HEK293 (cell line): ENCODE data around the gene ITPKC.

ENCODE experiments used
- EGR2 ChIP-seq: fragments of 450-650 bp; formaldehyde crosslinking; IDR thresholded peaks from 2 replicates; pipeline ENCODE4 v1.5.1; 2016; ENCODE audit warnings: low read depth, missing biosample characterization, missing genetic modification characterization
- MYNN ChIP-seq: fragments of 450-650 bp; formaldehyde crosslinking; IDR thresholded peaks from 2 replicates; pipeline ENCODE4 v1.5.1; 2016; ENCODE audit warnings: missing biosample characterization, missing genetic modification characterization, borderline replicate concordance
- OVOL3 ChIP-seq: fragments of 450-650 bp; formaldehyde crosslinking; IDR thresholded peaks from 2 replicates; pipeline ENCODE4 v1.5.1; 2016; ENCODE audit warnings: missing biosample characterization, missing genetic modification characterization
- SP2 ChIP-seq: fragments of 450-650 bp; formaldehyde crosslinking; IDR thresholded peaks from 2 replicates; pipeline ENCODE4 v1.5.1; 2016; ENCODE audit warnings: missing biosample characterization, missing genetic modification characterization
- WT1 ChIP-seq: fragments of 450-650 bp; formaldehyde crosslinking; IDR thresholded peaks from 2 replicates; pipeline ENCODE4 v1.5.1; 2016; ENCODE audit warnings: missing biosample characterization, missing genetic modification characterization
- ZFP69B ChIP-seq: fragments of 450-650 bp; formaldehyde crosslinking; IDR thresholded peaks from 2 replicates; pipeline ENCODE4 v1.5.1; 2016; ENCODE audit warnings: missing biosample characterization, missing genetic modification characterization
- ZNF10 ChIP-seq: fragments of 450-650 bp; formaldehyde crosslinking; IDR thresholded peaks from 2 replicates; pipeline ENCODE4 v1.5.1; 2017; ENCODE audit warnings: missing biosample characterization, missing genetic modification characterization
- ZNF132 ChIP-seq: fragments of 450-650 bp; formaldehyde crosslinking; IDR thresholded peaks from 2 replicates; pipeline ENCODE4 v1.5.1; 2017; ENCODE audit warnings: missing biosample characterization, missing genetic modification characterization, borderline replicate concordance
- ZNF157 ChIP-seq: fragments of 450-650 bp; formaldehyde crosslinking; IDR thresholded peaks from 2 replicates; pipeline ENCODE4 v1.5.1; 2016; ENCODE audit warnings: missing biosample characterization, missing genetic modification characterization
- ZNF202 ChIP-seq: fragments of 450-650 bp; formaldehyde crosslinking; IDR thresholded peaks from 2 replicates; pipeline ENCODE4 v1.5.1; 2016; ENCODE audit warnings: missing biosample characterization, missing genetic modification characterization, borderline replicate concordance
- ZNF248 ChIP-seq: fragments of 450-650 bp; formaldehyde crosslinking; IDR thresholded peaks from 2 replicates; pipeline ENCODE4 v1.5.1; 2017; ENCODE audit warnings: missing biosample characterization, missing genetic modification characterization
- ZNF350 ChIP-seq: fragments of 450-650 bp; formaldehyde crosslinking; IDR thresholded peaks from 2 replicates; pipeline ENCODE4 v1.5.0; 2017; ENCODE audit warnings: missing biosample characterization, mild to moderate bottlenecking, missing genetic modification characterization
- ZNF37A ChIP-seq: fragments of 450-650 bp; IDR thresholded peaks from 2 replicates; pipeline ENCODE4 v1.5.1; 2018; ENCODE audit warnings: missing biosample characterization, missing genetic modification characterization
- ZNF423 ChIP-seq: fragments of 450-650 bp; formaldehyde crosslinking; IDR thresholded peaks from 2 replicates; pipeline ENCODE4 v1.5.1; 2016; ENCODE audit warnings: missing biosample characterization, missing genetic modification characterization
- ZNF514 ChIP-seq: fragments of 450-650 bp; formaldehyde crosslinking; IDR thresholded peaks from 2 replicates; pipeline ENCODE4 v1.5.1; 2016; ENCODE audit warnings: missing biosample characterization, missing genetic modification characterization
- ZNF544 ChIP-seq: fragments of 450-650 bp; formaldehyde crosslinking; IDR thresholded peaks from 2 replicates; pipeline ENCODE4 v1.5.0; 2017; ENCODE audit warnings: missing biosample characterization, missing genetic modification characterization
- ZNF561 ChIP-seq: fragments of 450-650 bp; IDR thresholded peaks from 2 replicates; pipeline ENCODE4 v1.5.1; 2018; ENCODE audit warnings: missing biosample characterization, missing genetic modification characterization, borderline replicate concordance
- ZNF76 ChIP-seq: fragments of 450-650 bp; formaldehyde crosslinking; IDR thresholded peaks from 2 replicates; pipeline ENCODE4; 2016; ENCODE audit warnings: low read depth, missing biosample characterization, missing genetic modification characterization, borderline replicate concordance
- TF ChIP-seq, protein P1 (sequence below): fragments of 450-650 bp; formaldehyde crosslinking; conservative IDR thresholded peaks from 2 replicates; pipeline ENCODE4 v1.5.1; 2016; ENCODE audit warnings: low read depth, missing biosample characterization, missing genetic modification characterization
- TF ChIP-seq, protein P2 (sequence below): fragments of 450-650 bp; formaldehyde crosslinking; IDR thresholded peaks from 2 replicates; pipeline ENCODE4; 2016; ENCODE audit warnings: missing biosample characterization, missing genetic modification characterization
- TF ChIP-seq, protein P3 (sequence below): sonication (generic); formaldehyde crosslinking; IDR thresholded peaks from 2 replicates; pipeline ENCODE4 v1.8.1; 2022; ENCODE audit warnings: mild to moderate bottlenecking, moderate library complexity, missing genetic modification reagents
- TF ChIP-seq, protein P4 (sequence below): fragments of 450-650 bp; formaldehyde crosslinking; IDR thresholded peaks from 2 replicates; pipeline ENCODE4 v1.5.1; 2016; ENCODE audit warnings: missing biosample characterization, missing genetic modification characterization
- TF ChIP-seq, protein P5 (sequence below): fragments of 450-650 bp; formaldehyde crosslinking; IDR thresholded peaks from 2 replicates; pipeline ENCODE4 v1.5.1; 2017; ENCODE audit warnings: missing biosample characterization, missing genetic modification characterization
- TF ChIP-seq, protein P6 (sequence below): fragments of 450-650 bp; formaldehyde crosslinking; IDR thresholded peaks from 2 replicates; pipeline ENCODE4 v1.5.1; 2016; ENCODE audit warnings: missing biosample characterization, missing genetic modification characterization
- TF ChIP-seq, protein P7 (sequence below): fragments of 450-650 bp; formaldehyde crosslinking; IDR thresholded peaks from 2 replicates; pipeline ENCODE4 v1.5.1; 2016; ENCODE audit warnings: missing biosample characterization, missing genetic modification characterization

The ITPKC gene

DNA sequence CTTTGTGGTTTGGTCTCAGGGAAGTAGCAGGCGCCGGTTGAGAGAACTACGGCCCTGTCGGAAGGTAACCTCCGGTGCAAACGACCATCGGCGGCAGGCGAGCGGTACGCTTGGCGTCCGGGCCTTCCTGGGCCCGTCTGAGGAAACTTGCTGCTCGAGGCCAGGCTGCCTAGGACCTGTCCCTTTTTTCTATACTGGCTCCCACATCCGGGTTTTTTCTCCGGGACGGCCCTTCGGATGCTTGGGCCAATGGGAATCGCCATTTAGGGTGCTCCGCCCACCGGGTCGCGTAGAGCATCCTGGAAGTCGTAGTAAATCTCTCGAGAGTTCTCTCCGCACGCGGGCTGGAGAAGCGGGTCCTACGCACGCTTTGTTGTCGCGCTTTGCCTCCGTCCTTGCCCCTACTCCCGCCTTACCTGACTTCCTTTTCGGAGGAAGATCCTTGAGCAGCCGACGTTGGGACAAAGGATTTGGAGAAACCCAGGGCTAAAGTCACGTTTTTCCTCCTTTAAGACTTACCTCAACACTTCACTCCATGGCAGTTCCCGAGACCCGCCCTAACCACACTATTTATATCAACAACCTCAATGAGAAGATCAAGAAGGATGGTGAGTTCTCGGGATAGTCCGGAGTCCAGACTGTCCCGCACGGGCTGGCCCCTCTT lies 34.1 kb downstream of the ITPKC start, which contains the start of gene SNRPA (continued):
- TF ChIP-seq ZNF132 (tag by site-specific recombination), result no peak
- no peak; the same call in 1 of the 2 replicates for TF ChIP-seq SP2 (tag by site-specific recombination)
- TF ChIP-seq, protein P1, sequence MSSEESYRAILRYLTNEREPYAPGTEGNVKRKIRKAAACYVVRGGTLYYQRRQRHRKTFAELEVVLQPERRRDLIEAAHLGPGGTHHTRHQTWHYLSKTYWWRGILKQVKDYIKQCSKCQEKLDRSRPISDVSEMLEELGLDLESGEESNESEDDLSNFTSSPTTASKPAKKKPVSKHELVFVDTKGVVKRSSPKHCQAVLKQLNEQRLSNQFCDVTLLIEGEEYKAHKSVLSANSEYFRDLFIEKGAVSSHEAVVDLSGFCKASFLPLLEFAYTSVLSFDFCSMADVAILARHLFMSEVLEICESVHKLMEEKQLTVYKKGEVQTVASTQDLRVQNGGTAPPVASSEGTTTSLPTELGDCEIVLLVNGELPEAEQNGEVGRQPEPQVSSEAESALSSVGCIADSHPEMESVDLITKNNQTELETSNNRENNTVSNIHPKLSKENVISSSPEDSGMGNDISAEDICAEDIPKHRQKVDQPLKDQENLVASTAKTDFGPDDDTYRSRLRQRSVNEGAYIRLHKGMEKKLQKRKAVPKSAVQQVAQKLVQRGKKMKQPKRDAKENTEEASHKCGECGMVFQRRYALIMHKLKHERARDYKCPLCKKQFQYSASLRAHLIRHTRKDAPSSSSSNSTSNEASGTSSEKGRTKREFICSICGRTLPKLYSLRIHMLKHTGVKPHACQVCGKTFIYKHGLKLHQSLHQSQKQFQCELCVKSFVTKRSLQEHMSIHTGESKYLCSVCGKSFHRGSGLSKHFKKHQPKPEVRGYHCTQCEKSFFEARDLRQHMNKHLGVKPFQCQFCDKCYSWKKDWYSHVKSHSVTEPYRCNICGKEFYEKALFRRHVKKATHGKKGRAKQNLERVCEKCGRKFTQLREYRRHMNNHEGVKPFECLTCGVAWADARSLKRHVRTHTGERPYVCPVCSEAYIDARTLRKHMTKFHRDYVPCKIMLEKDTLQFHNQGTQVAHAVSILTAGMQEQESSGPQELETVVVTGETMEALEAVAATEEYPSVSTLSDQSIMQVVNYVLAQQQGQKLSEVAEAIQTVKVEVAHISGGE (tag by site-specific recombination), result peak; percentile 78
- TF ChIP-seq, protein P2, sequence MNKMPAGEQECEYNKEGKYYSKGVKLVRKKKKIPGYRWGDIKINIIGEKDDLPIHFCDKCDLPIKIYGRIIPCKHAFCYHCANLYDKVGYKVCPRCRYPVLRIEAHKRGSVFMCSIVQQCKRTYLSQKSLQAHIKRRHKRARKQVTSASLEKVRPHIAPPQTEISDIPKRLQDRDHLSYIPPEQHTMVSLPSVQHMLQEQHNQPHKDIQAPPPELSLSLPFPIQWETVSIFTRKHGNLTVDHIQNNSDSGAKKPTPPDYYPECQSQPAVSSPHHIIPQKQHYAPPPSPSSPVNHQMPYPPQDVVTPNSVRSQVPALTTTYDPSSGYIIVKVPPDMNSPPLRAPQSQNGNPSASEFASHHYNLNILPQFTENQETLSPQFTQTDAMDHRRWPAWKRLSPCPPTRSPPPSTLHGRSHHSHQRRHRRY (tag by site-specific recombination), result 0 out of 2 replicates have a peak, but pooled peaks have one; percentile 64
- no peak for TF ChIP-seq WT1 (tag by site-specific recombination)
- TF ChIP-seq, protein P3, sequence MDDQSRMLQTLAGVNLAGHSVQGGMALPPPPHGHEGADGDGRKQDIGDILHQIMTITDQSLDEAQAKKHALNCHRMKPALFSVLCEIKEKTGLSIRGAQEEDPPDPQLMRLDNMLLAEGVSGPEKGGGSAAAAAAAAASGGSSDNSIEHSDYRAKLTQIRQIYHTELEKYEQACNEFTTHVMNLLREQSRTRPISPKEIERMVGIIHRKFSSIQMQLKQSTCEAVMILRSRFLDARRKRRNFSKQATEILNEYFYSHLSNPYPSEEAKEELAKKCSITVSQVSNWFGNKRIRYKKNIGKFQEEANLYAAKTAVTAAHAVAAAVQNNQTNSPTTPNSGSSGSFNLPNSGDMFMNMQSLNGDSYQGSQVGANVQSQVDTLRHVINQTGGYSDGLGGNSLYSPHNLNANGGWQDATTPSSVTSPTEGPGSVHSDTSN (CRISPR knock-in tag), result no peak
- TF ChIP-seq ZNF76, result peak; percentile 83
- no peak for TF ChIP-seq ZNF248 (tag by site-specific recombination)
- TF ChIP-seq ZNF37A (tag by site-specific recombination), result no peak
- no peak; the same call in 1 of the 2 replicates for TF ChIP-seq ZNF561 (tag by site-specific recombination)
- TF ChIP-seq, protein P4, sequence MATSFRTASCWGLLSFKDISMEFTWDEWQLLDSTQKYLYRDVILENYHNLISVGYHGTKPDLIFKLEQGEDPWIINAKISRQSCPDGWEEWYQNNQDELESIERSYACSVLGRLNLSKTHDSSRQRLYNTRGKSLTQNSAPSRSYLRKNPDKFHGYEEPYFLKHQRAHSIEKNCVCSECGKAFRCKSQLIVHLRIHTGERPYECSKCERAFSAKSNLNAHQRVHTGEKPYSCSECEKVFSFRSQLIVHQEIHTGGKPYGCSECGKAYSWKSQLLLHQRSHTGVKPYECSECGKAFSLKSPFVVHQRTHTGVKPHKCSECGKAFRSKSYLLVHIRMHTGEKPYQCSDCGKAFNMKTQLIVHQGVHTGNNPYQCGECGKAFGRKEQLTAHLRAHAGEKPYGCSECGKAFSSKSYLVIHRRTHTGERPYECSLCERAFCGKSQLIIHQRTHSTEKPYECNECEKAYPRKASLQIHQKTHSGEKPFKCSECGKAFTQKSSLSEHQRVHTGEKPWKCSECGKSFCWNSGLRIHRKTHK (tag by site-specific recombination), result no peak
- no peak for TF ChIP-seq ZNF157
- TF ChIP-seq, protein P5, sequence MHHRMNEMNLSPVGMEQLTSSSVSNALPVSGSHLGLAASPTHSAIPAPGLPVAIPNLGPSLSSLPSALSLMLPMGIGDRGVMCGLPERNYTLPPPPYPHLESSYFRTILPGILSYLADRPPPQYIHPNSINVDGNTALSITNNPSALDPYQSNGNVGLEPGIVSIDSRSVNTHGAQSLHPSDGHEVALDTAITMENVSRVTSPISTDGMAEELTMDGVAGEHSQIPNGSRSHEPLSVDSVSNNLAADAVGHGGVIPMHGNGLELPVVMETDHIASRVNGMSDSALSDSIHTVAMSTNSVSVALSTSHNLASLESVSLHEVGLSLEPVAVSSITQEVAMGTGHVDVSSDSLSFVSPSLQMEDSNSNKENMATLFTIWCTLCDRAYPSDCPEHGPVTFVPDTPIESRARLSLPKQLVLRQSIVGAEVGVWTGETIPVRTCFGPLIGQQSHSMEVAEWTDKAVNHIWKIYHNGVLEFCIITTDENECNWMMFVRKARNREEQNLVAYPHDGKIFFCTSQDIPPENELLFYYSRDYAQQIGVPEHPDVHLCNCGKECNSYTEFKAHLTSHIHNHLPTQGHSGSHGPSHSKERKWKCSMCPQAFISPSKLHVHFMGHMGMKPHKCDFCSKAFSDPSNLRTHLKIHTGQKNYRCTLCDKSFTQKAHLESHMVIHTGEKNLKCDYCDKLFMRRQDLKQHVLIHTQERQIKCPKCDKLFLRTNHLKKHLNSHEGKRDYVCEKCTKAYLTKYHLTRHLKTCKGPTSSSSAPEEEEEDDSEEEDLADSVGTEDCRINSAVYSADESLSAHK, result no peak; the same call in 1 of the 2 replicates
- peak; percentile 100 for TF ChIP-seq ZNF10 (tag by site-specific recombination)
- TF ChIP-seq, protein P6, sequence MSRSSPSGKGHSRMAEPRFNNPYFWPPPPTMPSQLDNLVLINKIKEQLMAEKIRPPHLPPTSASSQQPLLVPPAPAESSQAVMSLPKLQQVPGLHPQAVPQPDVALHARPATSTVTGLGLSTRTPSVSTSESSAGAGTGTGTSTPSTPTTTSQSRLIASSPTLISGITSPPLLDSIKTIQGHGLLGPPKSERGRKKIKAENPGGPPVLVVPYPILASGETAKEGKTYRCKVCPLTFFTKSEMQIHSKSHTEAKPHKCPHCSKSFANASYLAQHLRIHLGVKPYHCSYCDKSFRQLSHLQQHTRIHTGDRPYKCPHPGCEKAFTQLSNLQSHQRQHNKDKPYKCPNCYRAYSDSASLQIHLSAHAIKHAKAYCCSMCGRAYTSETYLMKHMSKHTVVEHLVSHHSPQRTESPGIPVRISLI (tag by site-specific recombination), result peak; percentile 99
- TF ChIP-seq ZNF514, result no peak
- TF ChIP-seq, protein P7, sequence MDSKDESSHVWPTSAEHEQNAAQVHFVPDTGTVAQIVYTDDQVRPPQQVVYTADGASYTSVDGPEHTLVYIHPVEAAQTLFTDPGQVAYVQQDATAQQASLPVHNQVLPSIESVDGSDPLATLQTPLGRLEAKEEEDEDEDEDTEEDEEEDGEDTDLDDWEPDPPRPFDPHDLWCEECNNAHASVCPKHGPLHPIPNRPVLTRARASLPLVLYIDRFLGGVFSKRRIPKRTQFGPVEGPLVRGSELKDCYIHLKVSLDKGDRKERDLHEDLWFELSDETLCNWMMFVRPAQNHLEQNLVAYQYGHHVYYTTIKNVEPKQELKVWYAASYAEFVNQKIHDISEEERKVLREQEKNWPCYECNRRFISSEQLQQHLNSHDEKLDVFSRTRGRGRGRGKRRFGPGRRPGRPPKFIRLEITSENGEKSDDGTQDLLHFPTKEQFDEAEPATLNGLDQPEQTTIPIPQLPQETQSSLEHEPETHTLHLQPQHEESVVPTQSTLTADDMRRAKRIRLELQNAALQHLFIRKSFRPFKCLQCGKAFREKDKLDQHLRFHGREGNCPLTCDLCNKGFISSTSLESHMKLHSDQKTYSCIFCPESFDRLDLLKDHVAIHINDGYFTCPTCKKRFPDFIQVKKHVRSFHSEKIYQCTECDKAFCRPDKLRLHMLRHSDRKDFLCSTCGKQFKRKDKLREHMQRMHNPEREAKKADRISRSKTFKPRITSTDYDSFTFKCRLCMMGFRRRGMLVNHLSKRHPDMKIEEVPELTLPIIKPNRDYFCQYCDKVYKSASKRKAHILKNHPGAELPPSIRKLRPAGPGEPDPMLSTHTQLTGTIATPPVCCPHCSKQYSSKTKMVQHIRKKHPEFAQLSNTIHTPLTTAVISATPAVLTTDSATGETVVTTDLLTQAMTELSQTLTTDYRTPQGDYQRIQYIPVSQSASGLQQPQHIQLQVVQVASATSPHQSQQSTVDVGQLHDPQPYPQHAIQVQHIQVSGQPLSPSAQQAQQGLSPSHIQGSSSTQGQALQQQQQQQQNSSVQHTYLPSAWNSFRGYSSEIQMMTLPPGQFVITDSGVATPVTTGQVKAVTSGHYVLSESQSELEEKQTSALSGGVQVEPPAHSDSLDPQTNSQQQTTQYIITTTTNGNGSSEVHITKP (tag by site-specific recombination), result peak; percentile 79
- TF ChIP-seq ZNF423, result no peak
- TF ChIP-seq OVOL3, result no peak
- no peak for TF ChIP-seq ZNF202 (tag by site-specific recombination)
- no peak for TF ChIP-seq ZNF544 (tag by site-specific recombination)
- no peak for TF ChIP-seq ZNF350 (tag by site-specific recombination)
- TF ChIP-seq MYNN (tag by site-specific recombination), result no peak
- TF ChIP-seq EGR2 (tag by site-specific recombination), result peak; percentile 82
- TF ChIP-seq ZFP69B (tag by site-specific recombination), result peak; percentile 60
